Kidney (tissue), 14 donors: ENCODE data around the gene EFCAB7. TPM values are rescaled to one million over a fixed set of nuclear protein-coding genes. Genes with fewer than 3 reads are reported as not detected.

Experiments
- DNase-seq, 5 donors: peaks; one replicate each; pipeline ENCODE4 v3.0.0-alpha.2; 2013 to 2020
- FAIRE-seq: peaks from 2 replicates; lab custom pipeline; 2012; peaks lifted over from hg19 to GRCh38; lab: Jason Lieb, UNC
- H3K27ac ChIP-seq, 2 donors: one replicate each; pipeline ENCODE4 v1.7.0; 2013; ENCODE audit warnings: low read depth in 2 of 2, low read length in 2 of 2, inconsistent platforms in 1 of 2
- H3K27me3 ChIP-seq: one replicate; pipeline ENCODE4 v1.7.1; 2013; ENCODE audit warnings: low read length, inconsistent platforms; ENCODE audit not compliant: control insufficient read depth, insufficient read depth
- H3K36me3 ChIP-seq, 3 donors: one replicate each; pipeline versions ENCODE4 v1.7.0 to v1.7.1; 2013; ENCODE audit warnings: low read length in 3 of 3, control low read depth in 1 of 3, inconsistent platforms in 1 of 3; ENCODE audit not compliant: insufficient read depth in 3 of 3, control insufficient read depth in 2 of 3
- H3K4me1 ChIP-seq, 3 donors: one replicate each; pipeline versions ENCODE4 v1.7.0 to v1.7.1; 2013; ENCODE audit warnings: low read length in 3 of 3, inconsistent platforms in 1 of 3, low read depth in 1 of 3; ENCODE audit not compliant: control insufficient read depth in 2 of 3, insufficient read depth in 2 of 3
- H3K4me3 ChIP-seq, 3 donors: one replicate each; pipeline versions ENCODE4 v1.7.0 to v1.8.1; 2013; ENCODE audit warnings: low read length in 3 of 3, control low read depth in 1 of 3, inconsistent platforms in 1 of 3
- H3K9ac ChIP-seq, 3 donors: one replicate each; pipeline versions ENCODE4 v1.7.0 to v1.7.1; 2013; ENCODE audit warnings: low read length in 3 of 3, control low read depth in 1 of 3, inconsistent platforms in 1 of 3
- H3K9me3 ChIP-seq, 3 donors: one replicate each; pipeline versions ENCODE4 v1.7.0 to v1.7.1; 2013; ENCODE audit warnings: low read length in 3 of 3, control low read depth in 1 of 3, inconsistent platforms in 1 of 3; ENCODE audit not compliant: control insufficient read depth in 2 of 3, insufficient read depth in 1 of 3
- intact Hi-C: fragments of 100-400 bp; cut with DNase I; formaldehyde crosslinking; loops from one replicate; pipeline ENCODE4 v1.11.1; 2022
- polyA plus RNA-seq: library from polyadenylated mRNA; stranded (reverse); fragments of 350-450 nt; fragmentation: Illumina TruSeq; extraction: RNeasy Lipid Tissue Mini Kit (QIAGEN cat#74804); gene quantifications from one replicate; pipeline ENCODE4 v1.2.3, GENCODE V29; 2014; ENCODE audit warnings: low read depth, low replicate concordance; ENCODE audit not compliant: insufficient read depth
- total RNA-seq: library from RNA; stranded (reverse); fragmentation: NEBNext Ultra II Directional; extraction: Animal tissue kit (Norgen Biotek cat#: 25700); gene quantifications from one replicate; pipeline ENCODE4 v1.2.1, GENCODE V29; 2021
- TF ChIP-seq, protein P1 (sequence below): IDR thresholded peaks from 3 replicates; pipeline ENCODE4 v1.5.1; 2012; ENCODE audit warnings: mild to moderate bottlenecking, moderate library complexity, borderline replicate concordance; ENCODE audit not compliant: insufficient read depth; ENCODE audit errors: extremely low read depth
- donor health status: control.
- donor health status: control.
- donor health status: control.
- donor health status: control.
- donor health status: control.
- donor health status: DM: yes; HTN: yes; CAD: no.
- donor health status: Normal renal cell carcinoma (clear cell type).

The EFCAB7 gene
- total and polyA plus RNA-seq, 2 donors from 2014 or later, result 5.1 to 9.6 TPM

DNA sequence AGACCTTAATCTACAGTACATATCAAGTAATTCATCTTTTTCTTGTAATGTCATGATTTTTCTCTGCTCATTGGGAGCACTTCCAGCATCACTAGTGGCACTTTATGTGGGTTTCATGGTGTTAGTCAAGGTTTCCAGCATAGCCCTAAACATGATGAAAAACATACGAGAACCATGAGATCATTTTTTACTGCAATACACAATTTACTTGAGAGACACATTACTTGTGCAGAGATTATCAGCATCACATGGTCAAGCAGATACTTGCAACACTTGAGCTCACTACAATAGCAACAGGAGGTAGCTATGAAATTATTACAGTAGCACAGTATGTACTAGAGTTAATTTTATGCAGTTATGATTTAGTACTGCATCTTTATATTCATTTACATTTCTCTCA, 36.7 kb upstream of the EFCAB7 start:
- FAIRE-seq (no peak), DNase-seq (no peak)
- TF ChIP-seq, protein P1, sequence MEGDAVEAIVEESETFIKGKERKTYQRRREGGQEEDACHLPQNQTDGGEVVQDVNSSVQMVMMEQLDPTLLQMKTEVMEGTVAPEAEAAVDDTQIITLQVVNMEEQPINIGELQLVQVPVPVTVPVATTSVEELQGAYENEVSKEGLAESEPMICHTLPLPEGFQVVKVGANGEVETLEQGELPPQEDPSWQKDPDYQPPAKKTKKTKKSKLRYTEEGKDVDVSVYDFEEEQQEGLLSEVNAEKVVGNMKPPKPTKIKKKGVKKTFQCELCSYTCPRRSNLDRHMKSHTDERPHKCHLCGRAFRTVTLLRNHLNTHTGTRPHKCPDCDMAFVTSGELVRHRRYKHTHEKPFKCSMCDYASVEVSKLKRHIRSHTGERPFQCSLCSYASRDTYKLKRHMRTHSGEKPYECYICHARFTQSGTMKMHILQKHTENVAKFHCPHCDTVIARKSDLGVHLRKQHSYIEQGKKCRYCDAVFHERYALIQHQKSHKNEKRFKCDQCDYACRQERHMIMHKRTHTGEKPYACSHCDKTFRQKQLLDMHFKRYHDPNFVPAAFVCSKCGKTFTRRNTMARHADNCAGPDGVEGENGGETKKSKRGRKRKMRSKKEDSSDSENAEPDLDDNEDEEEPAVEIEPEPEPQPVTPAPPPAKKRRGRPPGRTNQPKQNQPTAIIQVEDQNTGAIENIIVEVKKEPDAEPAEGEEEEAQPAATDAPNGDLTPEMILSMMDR, result no peak

DNA sequence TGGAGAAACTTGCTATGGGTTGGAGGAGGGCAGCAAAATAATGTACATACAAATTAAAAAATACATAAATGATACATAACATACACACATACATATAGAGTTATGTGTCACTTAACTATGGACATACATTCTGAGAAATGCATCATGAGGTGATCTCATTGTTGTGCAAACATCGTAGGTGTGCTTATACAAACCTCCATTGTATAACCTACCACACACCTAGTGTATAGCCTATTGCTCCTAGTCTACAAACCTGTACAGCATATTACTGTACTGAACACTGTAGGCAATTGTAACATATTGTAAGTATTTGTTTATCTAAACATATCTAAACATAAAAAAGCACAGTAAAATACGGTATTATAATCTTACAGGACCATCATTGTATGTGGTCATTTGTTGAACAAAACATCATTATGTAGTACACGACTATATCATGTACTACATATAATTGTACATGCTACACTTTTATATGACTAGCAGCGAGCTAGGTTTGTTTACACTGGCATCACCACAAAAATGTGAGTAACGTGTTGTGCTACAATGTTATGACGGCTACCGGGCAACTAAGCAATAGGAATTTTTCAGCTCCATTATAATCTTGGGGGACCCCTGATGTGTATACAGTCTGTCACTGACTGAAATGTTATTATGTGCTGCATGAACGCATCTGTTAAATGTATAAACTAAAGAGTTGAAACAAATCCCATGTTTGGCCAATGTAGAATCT, 35.8 kb upstream of the EFCAB7 start:
- Histone ChIP-seq H3K36me3 (no peaks in the 10 kb centered on the region), H3K4me3 (no peak overlapping the region), H3K27ac (no peak overlapping the region), H3K9me3 (no peaks in the 10 kb centered on the region), H3K9ac (peak overlapping the region in 1 of 3 donors; percentile 13), H3K27me3 (no peaks in the 10 kb centered on the region), H3K4me1 (no peaks in the 10 kb centered on the region)
- intact Hi-C loops, result no loop called here
- FAIRE-seq (no peak), DNase-seq (peak in 1 of 5 donors; percentile 8)
- TF ChIP-seq, protein P1, result no peak

More for the DNA sequence above, 36.7 kb upstream of the EFCAB7 start:
- Histone ChIP-seq H3K27ac (no peak overlapping the region), H3K4me3 (no peak overlapping the region), H3K27me3 (no peaks in the 10 kb centered on the region), H3K9ac (no peak overlapping the region), H3K36me3 (no peaks in the 10 kb centered on the region), H3K4me1 (no peaks in the 10 kb centered on the region), H3K9me3 (no peaks in the 10 kb centered on the region)
- intact Hi-C loops, result no loop called here

GRCh38 chr1:63497577-63497976, 25.7 kb upstream of the EFCAB7 start:
- Histone ChIP-seq H3K27ac (no peak overlapping the region), H3K9ac (no peak overlapping the region), H3K9me3 (no peaks in the 10 kb centered on the region), H3K27me3 (no peaks in the 10 kb centered on the region), H3K36me3 (no peaks in the 10 kb centered on the region), H3K4me1 (no peaks in the 10 kb centered on the region), H3K4me3 (no peak overlapping the region)
- DNase-seq (no peak), FAIRE-seq (no peak)
- TF ChIP-seq, protein P1, result no peak
- intact Hi-C loops, result no loop called here

GRCh38 chr1:63498106-63498505, 25.2 kb upstream of the EFCAB7 start:
- Histone ChIP-seq H3K36me3 (no peaks in the 10 kb centered on the region), H3K9me3 (no peaks in the 10 kb centered on the region), H3K4me3 (no peak overlapping the region), H3K4me1 (no peaks in the 10 kb centered on the region), H3K27me3 (no peaks in the 10 kb centered on the region), H3K9ac (no peak overlapping the region), H3K27ac (no peak overlapping the region)
- TF ChIP-seq, protein P1, result no peak
- intact Hi-C loops, result no loop called here
- DNase-seq (peak in 1 of 5 donors; percentile 1), FAIRE-seq (no peak)
